Inferior parietal cortex (tissue), 1 donor: ENCODE results near the gene SLC9B2.
"Not testable (repeated sequence)": the region's sequence is repeated elsewhere in the genome, so short reads cannot be mapped to it uniquely, and the experiment has no call there.

ENCODE experiments used
- DNase-seq: peaks from one replicate; pipeline ENCODE4 v3.0.0-alpha.2; 2016; ENCODE audit errors: extremely low spot score

SLC9B2 gene

DNA sequence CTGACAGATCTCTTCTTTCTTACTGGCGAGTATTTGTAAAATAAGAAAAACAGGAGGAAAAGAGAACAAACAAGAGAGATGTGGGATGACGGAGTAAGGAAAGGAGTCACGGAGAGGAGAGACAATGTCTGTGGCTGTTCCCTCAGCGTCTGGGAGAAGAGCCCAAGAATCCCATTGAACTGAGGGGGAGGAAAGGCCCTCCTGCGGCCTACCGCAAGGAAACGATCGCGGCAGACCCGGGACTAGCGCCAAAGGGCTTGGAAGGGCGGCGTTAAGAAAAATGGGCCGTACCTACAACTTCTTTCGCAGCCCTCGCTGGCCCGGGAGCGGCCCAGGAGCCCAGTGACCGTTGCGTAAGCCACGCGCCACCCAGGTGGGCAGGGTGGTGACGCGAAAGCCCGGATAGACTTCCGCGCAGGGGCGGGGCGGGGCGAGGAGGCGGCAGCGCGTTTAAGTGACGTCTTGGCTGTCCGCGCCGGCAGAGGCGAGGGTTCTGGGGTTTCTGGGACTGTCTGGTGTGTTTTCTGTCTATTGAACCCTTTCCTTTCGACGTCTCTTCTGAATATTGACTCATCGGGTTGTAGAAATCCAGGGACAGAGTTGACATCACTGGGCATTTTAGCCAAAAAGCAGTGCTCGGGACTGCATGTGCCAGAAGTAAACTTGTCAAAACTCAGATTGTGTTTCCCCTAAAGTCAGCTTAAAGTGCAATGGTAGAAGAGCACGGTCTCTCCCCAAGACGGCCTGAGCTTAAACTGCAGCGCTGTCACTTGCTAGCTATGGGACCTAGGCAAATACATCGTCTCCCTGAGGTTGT lies 57.0 kb downstream of the SLC9B2 start, which contains the start of gene SLC9B1:
TSS of gene SLC9B1 (minus strand) at position 398 of the 817 bp plus-strand sequence. CDS start 27,994 bp downstream, outside the sequence.
- peak; percentile 85 for DNase-seq

DNA sequence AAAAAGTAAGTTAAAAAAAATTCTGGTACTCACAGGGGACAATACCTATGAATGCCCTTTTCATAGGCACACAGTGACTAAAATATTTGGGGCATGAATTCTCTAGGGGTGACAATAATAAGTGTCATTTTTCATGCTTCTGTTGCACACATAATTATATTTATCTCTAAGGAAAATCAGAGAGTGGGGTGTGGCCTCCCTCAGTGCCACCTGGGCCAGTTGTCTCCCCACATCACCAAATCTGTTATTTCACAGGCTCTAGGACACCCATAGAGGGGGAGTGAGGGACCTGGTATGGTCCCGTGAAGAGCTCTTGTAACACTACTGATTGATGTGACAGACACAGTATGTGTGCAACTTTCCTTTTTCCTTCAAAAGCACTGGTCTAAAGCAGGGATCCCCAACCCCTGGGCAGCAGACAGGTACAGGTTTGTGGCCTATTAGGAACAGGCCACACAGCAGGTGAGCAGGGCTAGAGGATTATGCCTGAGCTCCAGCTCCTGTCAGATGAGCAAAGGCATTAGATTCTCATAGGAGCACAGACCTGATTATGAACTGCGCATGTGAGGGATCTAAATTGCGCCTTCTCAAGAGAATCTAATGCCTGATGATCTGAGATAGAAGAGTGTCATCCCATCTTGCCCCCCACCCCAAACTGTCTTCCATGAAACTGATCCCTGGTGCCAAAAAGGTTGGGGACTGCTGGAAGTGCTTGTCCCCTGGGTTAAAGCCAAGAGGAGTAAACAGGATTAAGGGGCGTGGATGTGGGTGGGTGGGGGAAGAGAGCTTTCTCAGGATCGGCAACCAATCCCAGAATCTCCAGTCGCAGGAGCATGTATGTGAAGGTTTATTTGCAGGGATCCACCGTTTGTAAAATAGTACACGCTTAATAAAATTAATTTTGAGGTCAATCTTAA lies 57.9 kb downstream of the SLC9B2 start:
- DNase-seq = peak; percentile 19

DNA sequence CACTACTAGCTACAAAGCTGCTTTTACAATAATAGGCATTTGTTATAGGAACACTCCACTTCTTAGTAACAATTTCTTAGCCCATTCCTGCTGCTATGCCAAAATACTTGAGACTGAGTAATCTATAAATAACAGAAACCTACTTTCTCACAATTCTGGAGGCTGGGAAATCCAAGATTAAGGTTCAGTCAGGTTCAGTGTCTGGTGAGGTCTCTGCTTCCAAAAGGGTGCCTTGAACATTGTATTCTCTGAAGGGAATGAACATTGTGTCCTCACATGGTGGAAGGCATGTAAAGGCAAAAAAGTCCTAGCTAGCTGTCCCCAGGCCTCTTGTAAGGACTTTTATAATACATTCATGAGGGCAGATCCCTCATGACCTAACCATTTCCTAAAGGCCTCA lies 64.0 kb downstream of the SLC9B2 start:
- DNase-seq = no peak

DNA sequence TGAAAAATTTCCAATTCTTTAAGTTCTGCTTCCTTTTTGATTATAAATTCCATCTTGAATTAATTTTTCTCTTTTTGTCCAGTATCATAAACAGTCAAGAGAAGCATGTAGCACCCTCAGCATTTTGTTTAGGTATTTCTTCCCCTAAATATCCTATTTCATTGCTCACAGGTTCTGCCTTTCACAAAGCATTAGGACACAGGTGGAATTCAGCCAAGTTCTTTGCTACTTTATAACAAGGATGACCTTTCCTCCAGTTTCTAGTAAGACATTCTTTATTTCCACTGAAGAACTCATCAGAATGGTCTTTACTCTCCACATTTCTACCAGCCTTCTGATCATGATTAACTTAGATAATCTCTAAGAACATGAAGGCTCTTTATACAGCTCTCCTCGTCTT lies 64.5 kb downstream of the SLC9B2 start:
- no peak for DNase-seq

DNA sequence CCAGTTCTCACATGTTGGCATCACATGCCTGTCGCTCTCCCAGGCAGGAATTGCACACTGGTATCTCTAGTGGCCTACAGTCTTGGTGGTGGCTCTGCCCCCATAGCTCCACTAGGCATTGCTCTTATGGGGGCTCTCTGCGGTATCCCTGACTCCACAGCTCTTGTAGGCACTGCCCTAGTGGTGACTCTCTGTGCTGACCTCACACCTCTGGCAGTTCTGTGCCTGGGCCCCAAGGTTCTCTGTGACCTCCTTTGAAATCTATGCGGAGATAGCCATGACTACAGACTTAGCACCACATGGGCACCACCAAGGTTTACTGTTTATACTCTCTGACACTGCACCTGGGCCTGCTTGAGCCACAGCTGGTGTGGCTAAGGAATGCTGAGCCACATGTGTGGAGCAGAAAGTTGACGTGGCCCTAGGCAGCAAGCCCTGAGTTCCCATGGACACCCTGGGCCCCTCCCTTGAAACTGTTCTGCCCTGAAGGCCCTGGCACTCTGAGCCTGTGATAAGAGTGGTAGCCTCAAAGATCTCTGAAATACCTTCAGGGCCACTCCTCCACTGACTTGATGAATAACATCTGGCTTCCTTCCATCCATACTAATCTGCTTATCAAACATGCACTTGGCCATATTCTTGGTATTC lies 65.1 kb downstream of the SLC9B2 start:
- no peak for DNase-seq

DNA sequence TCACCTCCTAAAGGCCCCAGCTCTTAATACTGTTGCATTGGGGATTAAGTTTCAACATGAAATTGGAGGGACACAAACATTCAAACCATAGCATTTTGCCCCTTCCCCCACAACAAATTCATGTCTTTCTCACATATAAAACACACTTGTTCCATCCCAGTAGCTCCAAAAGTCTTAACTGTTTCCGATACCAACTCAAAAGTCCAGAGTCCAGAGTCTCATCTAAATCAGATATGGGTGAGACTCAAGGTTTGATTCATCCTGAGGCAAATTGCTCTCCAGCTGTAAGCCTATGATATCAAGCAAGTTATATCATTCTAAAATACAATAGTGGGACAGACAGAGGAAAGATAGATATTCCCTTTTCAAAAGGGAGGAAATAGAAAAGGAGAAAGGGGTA lies 65.8 kb downstream of the SLC9B2 start:
- DNase-seq = no peak

DNA sequence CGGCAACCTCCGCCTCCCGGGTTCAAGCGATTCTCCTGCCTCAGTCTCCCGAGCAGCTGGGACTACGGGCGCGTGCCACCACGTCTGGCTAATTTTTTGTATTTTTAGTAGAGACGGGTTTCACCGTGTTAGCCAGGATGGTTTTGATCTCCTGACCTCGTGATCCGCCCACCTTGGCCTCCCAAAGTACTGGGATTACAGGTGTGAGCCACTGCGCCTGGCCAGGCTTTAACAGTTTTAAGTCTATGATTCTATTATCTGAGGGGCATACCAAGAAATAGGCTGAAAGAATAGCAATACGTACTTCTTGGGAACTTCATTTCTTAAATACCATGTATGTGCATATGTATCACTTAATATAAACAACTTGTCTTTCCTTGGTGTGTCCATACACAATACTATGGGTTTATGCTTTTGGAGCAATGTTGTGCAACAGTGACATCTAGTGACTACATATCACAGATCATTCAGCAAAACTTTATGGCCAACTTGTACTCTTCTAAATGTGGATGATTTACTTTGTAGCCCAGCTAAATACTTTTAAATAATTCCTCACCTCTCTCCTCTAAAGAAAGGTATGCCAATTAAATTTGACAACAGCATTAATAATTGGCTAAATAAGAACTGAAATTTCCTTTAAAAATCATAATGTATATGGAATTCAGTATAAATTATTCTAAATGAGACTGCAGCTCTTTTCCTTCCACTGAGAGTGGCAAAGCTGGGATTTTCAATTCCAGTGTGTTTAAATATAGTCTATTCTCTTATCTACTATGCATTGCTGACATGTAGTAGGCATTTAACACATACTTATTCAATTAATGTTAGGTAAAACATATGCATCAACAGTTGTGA lies 67.5 kb downstream of the SLC9B2 start:
- DNase-seq = peak; percentile 86

DNA sequence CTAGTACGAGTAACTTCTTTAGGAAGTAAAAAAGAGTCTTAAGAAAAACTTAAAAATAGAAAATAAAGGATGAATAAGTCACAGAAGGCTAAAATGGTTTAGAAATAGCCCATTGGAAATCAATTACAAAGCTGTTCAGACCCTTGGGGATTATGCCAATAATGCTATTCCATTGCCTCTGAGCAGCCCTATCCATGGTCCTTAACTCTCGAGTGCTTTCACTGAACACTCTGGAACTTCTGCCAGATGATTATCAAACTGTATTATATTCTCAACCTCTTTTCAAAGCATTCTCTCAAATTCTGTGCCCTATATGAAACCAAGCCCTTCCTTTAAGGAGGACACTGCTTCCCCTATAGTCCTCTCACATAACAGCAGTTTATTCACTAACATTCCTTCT lies 74.0 kb downstream of the SLC9B2 start:
- DNase-seq = no peak

DNA sequence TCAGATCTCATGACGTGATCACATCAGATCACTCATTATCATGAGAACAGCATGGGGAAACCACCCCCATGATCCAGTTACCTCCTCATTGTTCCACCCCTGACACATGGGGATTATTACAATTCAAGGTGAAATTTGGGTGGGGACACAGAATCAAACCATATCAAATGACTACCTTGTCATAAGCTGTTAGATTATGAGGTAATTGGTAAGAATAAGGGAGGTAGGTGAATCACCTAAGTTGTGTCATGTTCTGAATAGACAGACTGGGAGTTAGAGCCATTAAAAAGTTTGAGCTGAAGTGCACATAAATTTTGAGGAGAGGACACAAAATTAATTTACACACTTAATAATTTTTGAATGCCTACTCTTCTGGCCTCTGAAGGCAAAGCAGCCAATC lies 81.8 kb downstream of the SLC9B2 start:
- no peak for DNase-seq

DNA sequence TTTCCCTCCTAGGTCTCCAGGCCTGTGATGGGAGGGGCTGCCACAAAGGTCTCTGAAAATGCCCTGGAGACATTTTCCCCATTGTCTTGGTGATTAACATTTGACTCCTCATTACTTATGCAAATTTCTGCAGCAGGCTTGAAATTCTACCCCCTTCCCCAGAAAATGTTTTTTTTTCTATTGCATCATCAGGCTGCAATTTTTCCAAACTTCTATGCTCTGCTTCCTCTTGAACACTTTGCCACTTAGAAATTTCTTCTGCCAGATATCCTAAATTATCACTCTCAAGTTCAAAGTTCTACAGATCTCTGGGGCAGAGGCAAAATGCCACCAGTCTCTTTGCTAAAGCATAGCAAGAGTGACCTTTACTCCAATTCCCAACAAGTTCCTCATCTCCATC lies 82.6 kb downstream of the SLC9B2 start:
- DNase-seq = not testable (repeated sequence)

DNA sequence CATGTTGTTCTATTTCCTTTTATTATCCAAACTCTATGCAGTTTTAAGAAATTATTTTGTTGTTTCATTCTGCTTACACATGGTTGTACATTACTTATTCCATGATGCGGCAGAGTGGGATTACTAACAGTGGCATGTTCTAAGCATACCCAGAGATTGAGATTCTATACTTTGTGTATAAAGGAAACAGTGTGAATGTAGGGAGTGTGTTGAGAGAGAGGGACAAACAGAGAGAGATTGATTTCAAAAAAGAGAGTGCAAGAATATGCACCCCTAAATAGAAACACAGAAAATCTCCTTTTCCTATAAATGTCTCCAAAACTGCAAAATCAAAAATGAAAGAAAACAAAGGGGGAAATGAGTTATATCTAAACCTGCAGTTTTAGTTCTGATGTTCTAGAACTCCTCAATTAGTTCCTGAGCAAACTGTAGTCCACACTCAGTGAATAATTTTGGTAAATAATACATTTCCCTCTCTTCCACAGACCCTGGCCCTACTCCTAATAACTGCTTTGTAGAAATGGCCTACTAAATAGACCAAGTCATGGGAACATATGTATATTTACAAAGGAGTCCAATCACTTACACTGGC lies 88.0 kb downstream of the SLC9B2 start:
- no peak for DNase-seq

DNA sequence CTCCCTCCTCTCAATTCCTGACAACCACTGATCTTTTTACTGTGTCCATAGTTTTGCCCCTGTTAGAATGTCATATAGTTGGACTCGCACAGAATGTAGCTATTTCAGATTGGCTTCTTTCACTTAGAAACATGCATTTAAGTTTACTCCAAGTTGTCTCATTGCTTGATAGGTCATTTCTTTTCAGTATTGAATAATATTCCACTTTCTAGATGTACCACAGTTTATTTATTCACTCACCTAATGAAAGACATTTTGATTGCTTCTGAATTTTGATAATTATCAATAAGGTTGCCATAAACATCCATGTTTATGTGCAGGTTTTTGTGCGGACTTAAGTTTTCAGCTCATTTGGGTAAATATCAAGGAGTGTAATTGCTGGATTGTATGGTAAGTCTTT lies 95.6 kb downstream of the SLC9B2 start:
- DNase-seq = no peak
